Ammon's horn (tissue), 1 donor: ENCODE data around the gene SUMO1.

Experiments used
- DNase-seq: peaks from one replicate; pipeline ENCODE4 v3.0.0-alpha.2; 2016; ENCODE audit warnings: low spot score

Gene SUMO1

GRCh38 chr2:202196727-202197126 is 41.7 kb downstream of the SUMO1 start:
- no peak for DNase-seq

GRCh38 chr2:202194418-202194817 is 44.0 kb downstream of the SUMO1 start:
- DNase-seq: no peak

- no peak for DNase-seq
Observed at GRCh38 chr2:202193881-202194353, 44.5 kb downstream of the SUMO1 start.

- no peak for DNase-seq
Observed at GRCh38 chr2:202193305-202193704, 45.1 kb downstream of the SUMO1 start.

GRCh38 chr2:202187570-202187969 is 50.8 kb downstream of the SUMO1 start:
- no peak for DNase-seq

- DNase-seq: no peak
Observed at GRCh38 chr2:202186641-202187202, 51.7 kb downstream of the SUMO1 start.

GRCh38 chr2:202185156-202185555 is 53.2 kb downstream of the SUMO1 start:
- no peak for DNase-seq

GRCh38 chr2:202184557-202184956 is 53.8 kb downstream of the SUMO1 start:
- no peak for DNase-seq

- DNase-seq: peak; percentile 73
Observed at GRCh38 chr2:202178346-202178958, 59.9 kb downstream of the SUMO1 start.

GRCh38 chr2:202172439-202173211 is 65.8 kb downstream of the SUMO1 start:
- no peak for DNase-seq

- DNase-seq: no peak
Observed at GRCh38 chr2:202171241-202171825, 67.1 kb downstream of the SUMO1 start.

GRCh38 chr2:202169832-202170424 is 68.5 kb downstream of the SUMO1 start:
- DNase-seq: no peak

GRCh38 chr2:202169131-202169530 is 69.3 kb downstream of the SUMO1 start:
- DNase-seq: no peak

GRCh38 chr2:202165945-202166344 is 72.5 kb downstream of the SUMO1 start:
- no peak for DNase-seq

- DNase-seq: no peak
Observed at GRCh38 chr2:202165208-202165607, 73.2 kb downstream of the SUMO1 start.

- DNase-seq: no peak
Observed at GRCh38 chr2:202164411-202164810, 74.0 kb downstream of the SUMO1 start.

- DNase-seq: no peak
Observed at GRCh38 chr2:202161151-202161835, 77.1 kb downstream of the SUMO1 start.

- DNase-seq: no peak
Observed at GRCh38 chr2:202158796-202159195, 79.6 kb downstream of the SUMO1 start.

- DNase-seq: no peak
Observed at GRCh38 chr2:202157211-202157990, 81.0 kb downstream of the SUMO1 start.
